HepG2 (cell line): ENCODE results near the gene DUSP15. TPM values are rescaled to one million over a fixed set of nuclear protein-coding genes. Genes with fewer than 3 reads are reported as not detected.
A peak's percentile ranks its signal among the peaks of the same experiment; 100 is the strongest.

ENCODE experiments used
- ARID5B ChIP-seq: IDR thresholded peaks from 2 replicates; pipeline ENCODE4 v1.4.0; 2020; ENCODE audit warnings: mild to moderate bottlenecking, missing genetic modification reagents
- MIER3 ChIP-seq: IDR thresholded peaks from 2 replicates; pipeline ENCODE4 v1.6.1; 2016; ENCODE audit warnings: missing compliant biosample characterization, borderline replicate concordance
- MZF1 ChIP-seq: sonication (generic); formaldehyde crosslinking; IDR thresholded peaks from 2 replicates; pipeline ENCODE4 v1.8.1; 2023; ENCODE audit warnings: mild to moderate bottlenecking, missing genetic modification reagents, borderline replicate concordance
- PHF8 ChIP-seq: sonication (generic); formaldehyde crosslinking; IDR thresholded peaks from 2 replicates; pipeline ENCODE4 v1.5.0; 2020; ENCODE audit warnings: missing genetic modification reagents
- ZNF318 ChIP-seq: sonication (generic); formaldehyde crosslinking; IDR thresholded peaks from 2 replicates; pipeline ENCODE4 v1.4.0; 2020; ENCODE audit warnings: mild to moderate bottlenecking, missing genetic modification reagents
- ZNF337 ChIP-seq: sonication (generic); formaldehyde crosslinking; IDR thresholded peaks from 2 replicates; pipeline ENCODE4 v1.5.1; 2020; ENCODE audit warnings: missing genetic modification reagents, low read depth, mild to moderate bottlenecking, borderline replicate concordance
- ZNF414 ChIP-seq: sonication (generic); formaldehyde crosslinking; IDR thresholded peaks from 2 replicates; pipeline ENCODE4 v1.5.0; 2020; ENCODE audit warnings: missing genetic modification reagents
- ZNF512B ChIP-seq: sonication (generic); formaldehyde crosslinking; IDR thresholded peaks from 2 replicates; pipeline ENCODE4 v1.5.1; 2020; ENCODE audit warnings: missing genetic modification reagents, mild to moderate bottlenecking, borderline replicate concordance
- polyA plus RNA-seq, 8 experiments: library from polyadenylated mRNA; depleted of rRNA in 3 of 8; stranded (reverse) in 7 of 8; unstranded in 1 of 8; fragments of >200 nt; fragmentation: Illumina TruSeq in 4 of 8; extraction: Trizol in 4 of 8; gene quantifications; 2 replicates each; pipeline versions ENCODE4 v1.2.1 to v1.2.3, GENCODE V29; 2011 to 2016; ENCODE audit warnings: low read depth in 4 of 8, missing spikeins in 1 of 8, mixed read lengths in 1 of 8; ENCODE audit not compliant: insufficient read depth in 1 of 8
- total RNA-seq, 5 experiments: library from RNA; depleted of rRNA; stranded (reverse); fragments of >200 nt; fragmentation: Illumina TruSeq; extraction: Trizol; gene quantifications; 2 replicates each; pipeline ENCODE4 v1.2.3, GENCODE V29; 2016; ENCODE audit warnings: low read depth in 1 of 5
- TF ChIP-seq, protein P1 (sequence below): sonication (generic); formaldehyde crosslinking; IDR thresholded peaks from 2 replicates; pipeline ENCODE4 v1.5.1; 2020; ENCODE audit warnings: mild to moderate bottlenecking, moderate library complexity, missing genetic modification reagents

DUSP15 gene
- total and polyA plus RNA-seq, 2 of the 13 experiments (the other 11 are each of a cell fraction or from before 2014, with no cell fraction given) = 0.17 to 0.93 TPM

GRCh38 chr20:31879143-31879987 lies 9.0 kb upstream of the DUSP15 start (continued):
- 0 out of 2 replicates have a peak, but pooled peaks have one; percentile 55 for TF ChIP-seq ZNF318 (CRISPR knock-in tag)
- TF ChIP-seq ZNF337 (CRISPR knock-in tag) = peak; percentile 48; the same call in 1 of the 2 replicates
- TF ChIP-seq, protein P1, sequence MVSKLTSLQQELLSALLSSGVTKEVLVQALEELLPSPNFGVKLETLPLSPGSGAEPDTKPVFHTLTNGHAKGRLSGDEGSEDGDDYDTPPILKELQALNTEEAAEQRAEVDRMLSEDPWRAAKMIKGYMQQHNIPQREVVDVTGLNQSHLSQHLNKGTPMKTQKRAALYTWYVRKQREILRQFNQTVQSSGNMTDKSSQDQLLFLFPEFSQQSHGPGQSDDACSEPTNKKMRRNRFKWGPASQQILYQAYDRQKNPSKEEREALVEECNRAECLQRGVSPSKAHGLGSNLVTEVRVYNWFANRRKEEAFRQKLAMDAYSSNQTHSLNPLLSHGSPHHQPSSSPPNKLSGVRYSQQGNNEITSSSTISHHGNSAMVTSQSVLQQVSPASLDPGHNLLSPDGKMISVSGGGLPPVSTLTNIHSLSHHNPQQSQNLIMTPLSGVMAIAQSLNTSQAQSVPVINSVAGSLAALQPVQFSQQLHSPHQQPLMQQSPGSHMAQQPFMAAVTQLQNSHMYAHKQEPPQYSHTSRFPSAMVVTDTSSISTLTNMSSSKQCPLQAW (CRISPR knock-in tag) = peak; percentile 64
- no peak for TF ChIP-seq ZNF512B (CRISPR knock-in tag)
- peak; percentile 84 for TF ChIP-seq ZNF414 (CRISPR knock-in tag)
- TF ChIP-seq PHF8 (CRISPR knock-in tag) = peak; percentile 88
- 0 out of 2 replicates have a peak, but pooled peaks have one; percentile 3 for TF ChIP-seq ARID5B (CRISPR knock-in tag)
- peak; percentile 31; the same call in 1 of the 2 replicates for TF ChIP-seq MIER3 (CRISPR knock-in tag)
- no peak for TF ChIP-seq MZF1 (CRISPR knock-in tag)
